KMS-11 (cell line): Measurements from ENCODE around the gene KCNQ1.

Source experiments
- H2AFZ ChIP-seq: fragments of 200-600 bp; sonication (generic); 2 replicates; pipeline ENCODE4 v1.6.1; 2016; ENCODE audit warnings: antibody characterized with exemption, mixed run types, low read depth
- H3K27ac ChIP-seq: fragments of 200-600 bp; sonication (generic); 2 replicates; pipeline ENCODE4 v1.6.1; 2016; ENCODE audit warnings: mild to moderate bottlenecking, mixed run types
- H3K27me3 ChIP-seq: fragments of 200-600 bp; sonication (generic); 2 replicates; pipeline ENCODE4 v1.6.1; 2017; ENCODE audit warnings: mild to moderate bottlenecking, low read depth, mixed run types, moderate library complexity; ENCODE audit not compliant: insufficient read depth
- H3K36me3 ChIP-seq: fragments of 200-600 bp; sonication (generic); 2 replicates; pipeline ENCODE4 v1.6.1; 2017; ENCODE audit warnings: mild to moderate bottlenecking, mixed run types; ENCODE audit not compliant: insufficient read depth
- H3K4me1 ChIP-seq: fragments of 200-600 bp; sonication (generic); 2 replicates; pipeline ENCODE4 v1.6.1; 2016; ENCODE audit warnings: mild to moderate bottlenecking, low read depth, mixed run types; ENCODE audit not compliant: poor library complexity, severe bottlenecking
- H3K4me2 ChIP-seq: fragments of 200-600 bp; sonication (generic); 2 replicates; pipeline ENCODE4 v1.7.0; 2016; ENCODE audit warnings: mild to moderate bottlenecking, mixed run types
- H3K4me3 ChIP-seq: fragments of 200-600 bp; sonication (generic); IDR thresholded peaks from 2 replicates; pipeline ENCODE4 v1.6.1; 2017; ENCODE audit warnings: low read depth, low read length, mixed read lengths; ENCODE audit not compliant: insufficient read depth
- H3K79me2 ChIP-seq: fragments of 200-600 bp; sonication (generic); 2 replicates; pipeline ENCODE4 v1.6.1; 2016; ENCODE audit warnings: low read depth, mixed run types; ENCODE audit not compliant: insufficient read depth
- H3K9ac ChIP-seq: fragments of 200-600 bp; sonication (generic); 2 replicates; pipeline ENCODE4 v1.6.1; 2016; ENCODE audit warnings: mild to moderate bottlenecking, mixed run types
- H4K20me1 ChIP-seq: fragments of 200-600 bp; sonication (generic); 2 replicates; pipeline ENCODE4 v1.6.1; 2016; ENCODE audit warnings: mild to moderate bottlenecking, mixed run types; ENCODE audit not compliant: insufficient read depth
- CTCF ChIP-seq: fragments of 200-600 bp; sonication (generic); conservative IDR thresholded peaks from 2 replicates; pipeline ENCODE4 v1.6.1; 2017; ENCODE audit warnings: low read depth, mild to moderate bottlenecking, antibody characterized with exemption, low read length, moderate library complexity, mixed read lengths

KCNQ1 gene

GRCh38 chr11:2404735-2405196, 40.0 kb upstream of the KCNQ1 start:
- no peak overlapping the region for H3K9ac ChIP-seq
- no peaks in the 10 kb centered on the region for H3K36me3 ChIP-seq
- no peak overlapping the region for H3K4me2 ChIP-seq

GRCh38 chr11:2406451-2406850, 38.4 kb upstream of the KCNQ1 start:
- Histone ChIP-seq H4K20me1 (no peaks in the 10 kb centered on the region), H3K4me1 (no peaks in the 10 kb centered on the region), H2AFZ (no peak overlapping the region), H3K27ac (no peak overlapping the region), H3K36me3 (no peaks in the 10 kb centered on the region), H3K4me3 (no peak overlapping the region), H3K4me2 (no peak overlapping the region), H3K27me3 (peaks cover 49% of the 10 kb centered on the region), H3K79me2 (peaks cover 8% of the 10 kb centered on the region; the same call in 1 of the 2 replicates), H3K9ac (no peak overlapping the region)
- TF ChIP-seq CTCF, result no peak

More at GRCh38 chr11:2404735-2405196, 40.0 kb upstream of the KCNQ1 start:
- Histone ChIP-seq H3K79me2 (peaks cover 17% of the 10 kb centered on the region; the same call in 1 of the 2 replicates), H3K27me3 (peaks cover 32% of the 10 kb centered on the region), H3K4me1 (no peaks in the 10 kb centered on the region), H4K20me1 (no peaks in the 10 kb centered on the region), H3K27ac (no peak overlapping the region), H2AFZ (no peak overlapping the region), H3K4me3 (no peak overlapping the region)
- TF ChIP-seq CTCF, result no peak

GRCh38 chr11:2406878-2407410, 37.9 kb upstream of the KCNQ1 start:
- Histone ChIP-seq H4K20me1 (no peaks in the 10 kb centered on the region), H3K36me3 (no peaks in the 10 kb centered on the region), H3K4me1 (no peaks in the 10 kb centered on the region), H3K27me3 (peaks cover 54% of the 10 kb centered on the region), H3K9ac (no peak overlapping the region), H3K4me2 (no peak overlapping the region), H3K27ac (no peak overlapping the region), H3K4me3 (no peak overlapping the region), H2AFZ (no peak overlapping the region), H3K79me2 (0 out of 2 replicates have a peak, but pooled peaks cover 3% of the 10 kb centered on the region)
- TF ChIP-seq CTCF, result no peak

- Histone ChIP-seq H3K27ac (no peak overlapping the region), H4K20me1 (no peaks in the 10 kb centered on the region), H3K36me3 (no peaks in the 10 kb centered on the region), H3K79me2 (no peaks in the 10 kb centered on the region), H3K27me3 (peaks cover 67% of the 10 kb centered on the region), H3K4me1 (no peaks in the 10 kb centered on the region), H2AFZ (no peak overlapping the region), H3K4me3 (no peak overlapping the region), H3K4me2 (no peak overlapping the region), H3K9ac (no peak overlapping the region)
- TF ChIP-seq CTCF, result no peak
Observed at GRCh38 chr11:2408671-2409070, 36.1 kb upstream of the KCNQ1 start.
